Loucy (cell line): ENCODE results near the gene LMTK3.
A peak's percentile ranks its signal among the peaks of the same experiment; 100 is the strongest.

Experiments used
- H2AFZ ChIP-seq: fragments of 200-600 bp; sonication (generic); 2 replicates; pipeline ENCODE4 v1.6.0; 2016; ENCODE audit warnings: antibody characterized with exemption, mild to moderate bottlenecking, low read length, moderate library complexity
- H3F3A ChIP-seq: fragments of 200-600 bp; 2 replicates; pipeline ENCODE4 v1.6.0; 2016; ENCODE audit warnings: antibody characterized with exemption, low read depth, mild to moderate bottlenecking
- H3K27me3 ChIP-seq: fragments of 200-600 bp; sonication (generic); 2 replicates; pipeline ENCODE4 v1.6.1; 2014; ENCODE audit warnings: low read length, mild to moderate bottlenecking; ENCODE audit not compliant: insufficient read depth, poor library complexity, severe bottlenecking
- H3K36me3 ChIP-seq: fragments of 200-600 bp; sonication (generic); 2 replicates; pipeline ENCODE4 v1.6.1; 2016; ENCODE audit warnings: low read length; ENCODE audit not compliant: insufficient read depth
- H3K4me1 ChIP-seq: fragments of 200-600 bp; sonication (generic); 2 replicates; pipeline ENCODE4 v1.5.1; 2014; ENCODE audit warnings: low read length, mild to moderate bottlenecking; ENCODE audit not compliant: insufficient read depth, poor library complexity, severe bottlenecking
- H3K4me2 ChIP-seq: fragments of 200-600 bp; sonication (generic); 2 replicates; pipeline ENCODE4 v1.6.0; 2014; ENCODE audit warnings: antibody characterized with exemption, low read length, low read depth, mild to moderate bottlenecking; ENCODE audit not compliant: poor library complexity, severe bottlenecking
- H3K4me3 ChIP-seq: fragments of 200-600 bp; sonication (generic); 2 replicates; pipeline ENCODE4 v1.5.1; 2014; ENCODE audit warnings: low read length, mild to moderate bottlenecking, mixed read lengths; ENCODE audit not compliant: poor library complexity, severe bottlenecking
- H3K79me2 ChIP-seq: fragments of 200-600 bp; sonication (generic); 2 replicates; pipeline ENCODE4 v1.6.1; 2014; ENCODE audit warnings: low read length; ENCODE audit not compliant: insufficient read depth
- H3K9ac ChIP-seq: fragments of 200-600 bp; sonication (generic); 2 replicates; pipeline ENCODE4 v1.6.0; 2014; ENCODE audit warnings: mild to moderate bottlenecking, low read depth, low read length, moderate library complexity; ENCODE audit not compliant: poor library complexity, severe bottlenecking
- H3K9me2 ChIP-seq: fragments of 200-600 bp; sonication (generic); replicated peaks from 2 replicates; pipeline ENCODE4 v1.6.1; 2016; ENCODE audit warnings: low read depth, low read length, mixed read lengths
- H3K9me3 ChIP-seq: fragments of 200-600 bp; sonication (generic); 2 replicates; pipeline ENCODE4 v1.6.1; 2014; ENCODE audit warnings: mild to moderate bottlenecking, antibody characterized with exemption, low read length, low read depth; ENCODE audit not compliant: insufficient read depth
- H4K20me1 ChIP-seq: fragments of 200-600 bp; sonication (generic); 2 replicates; pipeline ENCODE4 v1.6.0; 2014; ENCODE audit warnings: antibody characterized with exemption, low read length, mild to moderate bottlenecking; ENCODE audit not compliant: insufficient read depth, poor library complexity, severe bottlenecking
- EZH2phosphoT487 ChIP-seq: fragments of 200-600 bp; IDR thresholded peaks from 2 replicates; pipeline ENCODE4 v1.6.1; 2018; ENCODE audit warnings: antibody characterized with exemption, mild to moderate bottlenecking, moderate library complexity, borderline replicate concordance
- TF ChIP-seq, protein P1 (sequence below): fragments of 200-600 bp; sonication (generic); conservative IDR thresholded peaks from 2 replicates; pipeline ENCODE4 v1.5.1; 2014; ENCODE audit warnings: mild to moderate bottlenecking, antibody characterized with exemption, low read length

Gene LMTK3

GRCh38 chr19:48444936-48445200 is 66.8 kb downstream of the LMTK3 start:
- no peaks in the 10 kb centered on the region for H3K9me2 ChIP-seq
- peaks cover 5% of the 10 kb centered on the region; the same call in 1 of the 2 replicates for H3K36me3 ChIP-seq
- H2AFZ ChIP-seq: peak overlapping the region; percentile 65
- H3K27me3 ChIP-seq: no peaks in the 10 kb centered on the region
- peak overlapping the region; percentile 92 for H3K4me3 ChIP-seq
- H3K9me3 ChIP-seq: no peaks in the 10 kb centered on the region
- H3K4me2 ChIP-seq: peak overlapping the region; percentile 99
- peak overlapping the region; percentile 84 for H3K9ac ChIP-seq
- H3K4me1 ChIP-seq: peaks cover 11% of the 10 kb centered on the region
- peaks cover 7% of the 10 kb centered on the region for H4K20me1 ChIP-seq
- H3F3A ChIP-seq: no peaks in the 10 kb centered on the region
- no peak for TF ChIP-seq EZH2phosphoT487
- TF ChIP-seq, protein P1, sequence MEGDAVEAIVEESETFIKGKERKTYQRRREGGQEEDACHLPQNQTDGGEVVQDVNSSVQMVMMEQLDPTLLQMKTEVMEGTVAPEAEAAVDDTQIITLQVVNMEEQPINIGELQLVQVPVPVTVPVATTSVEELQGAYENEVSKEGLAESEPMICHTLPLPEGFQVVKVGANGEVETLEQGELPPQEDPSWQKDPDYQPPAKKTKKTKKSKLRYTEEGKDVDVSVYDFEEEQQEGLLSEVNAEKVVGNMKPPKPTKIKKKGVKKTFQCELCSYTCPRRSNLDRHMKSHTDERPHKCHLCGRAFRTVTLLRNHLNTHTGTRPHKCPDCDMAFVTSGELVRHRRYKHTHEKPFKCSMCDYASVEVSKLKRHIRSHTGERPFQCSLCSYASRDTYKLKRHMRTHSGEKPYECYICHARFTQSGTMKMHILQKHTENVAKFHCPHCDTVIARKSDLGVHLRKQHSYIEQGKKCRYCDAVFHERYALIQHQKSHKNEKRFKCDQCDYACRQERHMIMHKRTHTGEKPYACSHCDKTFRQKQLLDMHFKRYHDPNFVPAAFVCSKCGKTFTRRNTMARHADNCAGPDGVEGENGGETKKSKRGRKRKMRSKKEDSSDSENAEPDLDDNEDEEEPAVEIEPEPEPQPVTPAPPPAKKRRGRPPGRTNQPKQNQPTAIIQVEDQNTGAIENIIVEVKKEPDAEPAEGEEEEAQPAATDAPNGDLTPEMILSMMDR: no peak
- H3K79me2 ChIP-seq: peaks cover 28% of the 10 kb centered on the region

GRCh38 chr19:48444129-48444935 is 67.3 kb downstream of the LMTK3 start:
- H3K79me2 ChIP-seq: peaks cover 28% of the 10 kb centered on the region
- peak overlapping the region; percentile 65 for H2AFZ ChIP-seq
- H3K36me3 ChIP-seq: peaks cover 5% of the 10 kb centered on the region; the same call in 1 of the 2 replicates
- H3K9me2 ChIP-seq: no peaks in the 10 kb centered on the region
- H4K20me1 ChIP-seq: peaks cover 7% of the 10 kb centered on the region
- H3K9me3 ChIP-seq: no peaks in the 10 kb centered on the region
- H3K9ac ChIP-seq: peak overlapping the region; percentile 84
- H3K27me3 ChIP-seq: no peaks in the 10 kb centered on the region
- peaks cover 11% of the 10 kb centered on the region for H3K4me1 ChIP-seq
- H3F3A ChIP-seq: no peaks in the 10 kb centered on the region
- no peak for TF ChIP-seq EZH2phosphoT487
- TF ChIP-seq, protein P1: no peak
- H3K4me3 ChIP-seq: peak overlapping the region; percentile 92
- peak overlapping the region; percentile 99 for H3K4me2 ChIP-seq

GRCh38 chr19:48443731-48444128 is 67.9 kb downstream of the LMTK3 start:
- H3K4me2 ChIP-seq: peak overlapping the region; percentile 99
- H3K79me2 ChIP-seq: peaks cover 27% of the 10 kb centered on the region
- H3K27me3 ChIP-seq: no peaks in the 10 kb centered on the region
- no peak overlapping the region for H2AFZ ChIP-seq
- no peak for TF ChIP-seq EZH2phosphoT487
- TF ChIP-seq, protein P1: no peak
- no peaks in the 10 kb centered on the region for H3K9me3 ChIP-seq
- no peaks in the 10 kb centered on the region for H3K9me2 ChIP-seq
- no peaks in the 10 kb centered on the region for H3F3A ChIP-seq
- no peak overlapping the region for H3K9ac ChIP-seq
- peaks cover 7% of the 10 kb centered on the region for H4K20me1 ChIP-seq
- peak overlapping the region; percentile 92 for H3K4me3 ChIP-seq
- peaks cover 4% of the 10 kb centered on the region; the same call in 1 of the 2 replicates for H3K36me3 ChIP-seq
- H3K4me1 ChIP-seq: peaks cover 11% of the 10 kb centered on the region
